GM10266 (cell line): ENCODE measurements around the gene ENTR1.

Experiments
- DNase-seq: peaks from one replicate; pipeline ENCODE4 v3.0.0; 2012; ENCODE audit errors: extremely low spot score
- CTCF ChIP-seq: IDR thresholded peaks from 2 replicates; pipeline ENCODE4 v1.5.1; 2012; ENCODE audit warnings: mild to moderate bottlenecking, low read depth; ENCODE audit not compliant: control insufficient read depth, insufficient read depth; ENCODE audit errors: missing control alignments

ENTR1 gene

GRCh38 chr9:136352682-136353081 is 57.7 kb downstream of the ENTR1 start:
- DNase-seq, result no peak
- no peak for TF ChIP-seq CTCF
